Vagina (tissue), 2 donors: ENCODE data around the gene COX14. TPM values are rescaled to one million over a fixed set of nuclear protein-coding genes. Genes with fewer than 3 reads are reported as not detected.
A peak's percentile ranks its signal among the peaks of the same experiment; 100 is the strongest.

Source experiments
- DNase-seq, 2 donors: peaks; one replicate each; pipeline ENCODE4 v3.0.0-alpha.2; 2017; ENCODE audit errors: extremely low spot score in 2 of 2
- H3K27ac ChIP-seq: fragments of 200-600 bp; sonication (generic); one replicate; pipeline ENCODE4 v1.5.1; 2019
- H3K27me3 ChIP-seq: fragments of 200-600 bp; sonication (generic); one replicate; pipeline ENCODE4 v1.5.1; 2019
- H3K36me3 ChIP-seq, 2 donors: fragments of 200-600 bp; sonication (generic); one replicate each; pipeline ENCODE4 v1.5.1; 2017 to 2019
- H3K4me1 ChIP-seq: fragments of 200-600 bp; sonication (generic); one replicate; pipeline ENCODE4 v1.5.1; 2019
- H3K4me3 ChIP-seq, 2 donors: fragments of 200-600 bp; sonication (generic); 1 replicate in 1 of 2; 2 replicates in 1 of 2; pipeline ENCODE4 v1.5.1; 2016 to 2019
- H3K9me3 ChIP-seq: fragments of 200-600 bp; sonication (generic); one replicate; pipeline ENCODE4 v1.5.1; 2019
- CTCF ChIP-seq, 3 experiments: fragments of 450-650 bp in 2 of 3; fragments of 200-600 bp in 1 of 3; sonication (generic) in 1 of 3; IDR thresholded peaks; one replicate each; pipeline ENCODE4 v1.5.1; 2017 to 2019; ENCODE audit warnings: antibody characterized with exemption in 3 of 3, mild to moderate bottlenecking in 2 of 3, moderate library complexity in 2 of 3
- POLR2A ChIP-seq, 2 donors: fragments of 450-650 bp; IDR thresholded peaks; one replicate each; pipeline ENCODE4 v1.6.1; 2017; ENCODE audit warnings: antibody characterized with exemption in 2 of 2, mild to moderate bottlenecking in 2 of 2, moderate library complexity in 2 of 2
- POLR2AphosphoS5 ChIP-seq, 2 donors: sonication (generic); formaldehyde crosslinking; IDR thresholded peaks; one replicate each; pipeline ENCODE4 v1.9.0; 2017; ENCODE audit warnings: antibody characterized with exemption in 2 of 2, mild to moderate bottlenecking in 2 of 2, low read depth in 1 of 2; ENCODE audit not compliant: insufficient read depth in 1 of 2
- intact Hi-C: fragments of 100-400 bp; cut with DNase I; formaldehyde crosslinking; loops from one replicate; pipeline ENCODE4 v1.15.1; 2023
- total RNA-seq: library from RNA; depleted of rRNA; stranded (reverse); fragments of >200 nt; gene quantifications from one replicate; pipeline ENCODE4 v1.2.3, GENCODE V29; 2016

COX14 gene
- total RNA-seq, 1 donor from 2014 or later, result 74.4 TPM

GRCh38 chr12:50107416-50108268, 4.4 kb upstream of the COX14 start:
- no peaks in the 10 kb centered on the region for H3K9me3 ChIP-seq
- no peak overlapping the region for H3K4me3 ChIP-seq
- no peaks in the 10 kb centered on the region for H3K27me3 ChIP-seq
- no peak for DNase-seq
- no peak for TF ChIP-seq CTCF (IDR thresholded peaks at IDR 0.05)
- no peak for TF ChIP-seq POLR2AphosphoS5 (IDR thresholded peaks at IDR 0.05; ENCODE audit: insufficient read depth in 1 of 2, low read depth in 1 of 2)
- no peak for TF ChIP-seq POLR2A (IDR thresholded peaks at IDR 0.05)
- no peak overlapping the region for H3K27ac ChIP-seq
- H3K36me3 ChIP-seq, result no peaks in the 10 kb centered on the region
- intact Hi-C loops, result no loop called here
- H3K4me1 ChIP-seq, result peaks cover 35% of the 10 kb centered on the region

- Histone ChIP-seq H3K27ac (no peak overlapping the region), H3K9me3 (no peaks in the 10 kb centered on the region), H3K36me3 (no peaks in the 10 kb centered on the region), H3K4me3 (no peak overlapping the region), H3K4me1 (peaks cover 41% of the 10 kb centered on the region), H3K27me3 (no peaks in the 10 kb centered on the region)
- TF ChIP-seq POLR2A (IDR thresholded peaks at IDR 0.05) (no peak), CTCF (IDR thresholded peaks at IDR 0.05) (no peak), POLR2AphosphoS5 (IDR thresholded peaks at IDR 0.05; ENCODE audit: insufficient read depth in 1 of 2, low read depth in 1 of 2) (no peak)
- intact Hi-C loops, result no loop called here
- DNase-seq, result no peak
These were observed 2.7 kb upstream of the COX14 start for GRCh38 chr12:50109319-50109718.

GRCh38 chr12:50110127-50110761, 1.8 kb upstream of the COX14 start:
- TF ChIP-seq CTCF (IDR thresholded peaks at IDR 0.05) (no peak), POLR2AphosphoS5 (IDR thresholded peaks at IDR 0.05; ENCODE audit: insufficient read depth in 1 of 2, low read depth in 1 of 2) (no peak), POLR2A (IDR thresholded peaks at IDR 0.05) (no peak)
- H3K9me3 ChIP-seq, result no peaks in the 10 kb centered on the region
- H3K36me3 ChIP-seq, result peaks cover 0 to 6% of the 10 kb centered on the region in 2 donors
- H3K27me3 ChIP-seq, result no peaks in the 10 kb centered on the region
- intact Hi-C loops, result loop anchor here (2.0 kb wide), 1 partner anchor 57 kb away; the partner anchor contains the start of gene CERS5
- DNase-seq, result no peak
- no peak overlapping the region for H3K4me3 ChIP-seq
- peak overlapping the region; percentile 81 for H3K27ac ChIP-seq
- peaks cover 46% of the 10 kb centered on the region for H3K4me1 ChIP-seq

- intact Hi-C loops, result loop anchor here (2.0 kb wide), 1 partner anchor 56 kb away; the partner anchor contains the start of gene CERS5
- peak overlapping the region; percentile 81 for H3K27ac ChIP-seq
These were observed 1.2 kb upstream of the COX14 start for GRCh38 chr12:50110762-50111351.

More at GRCh38 chr12:50110762-50111351, 1.2 kb upstream of the COX14 start:
- Histone ChIP-seq H3K4me1 (peaks cover 48% of the 10 kb centered on the region), H3K27me3 (no peaks in the 10 kb centered on the region), H3K4me3 (peak overlapping the region; percentile 50 to 92), H3K36me3 (peaks cover 0 to 11% of the 10 kb centered on the region in 2 donors), H3K9me3 (no peaks in the 10 kb centered on the region)
- TF ChIP-seq POLR2AphosphoS5 (IDR thresholded peaks at IDR 0.05; ENCODE audit: insufficient read depth in 1 of 2, low read depth in 1 of 2) (peak in 1 of 2 donors; percentile 21), POLR2A (IDR thresholded peaks at IDR 0.05) (no peak), CTCF (IDR thresholded peaks at IDR 0.05) (no peak)
- DNase-seq, result no peak
